CD4-positive, alpha-beta T cell (primary cell): ENCODE data around the gene GANAB. TPM values are rescaled to one million over a fixed set of nuclear protein-coding genes. Genes with fewer than 3 reads are reported as not detected.

Experiments used
- ATAC-seq: fragments of 200-7000 bp; cut with Tn5 transposase; one replicate; pipeline ENCODE4 v1.10.0; 2022; ENCODE audit warnings: mild to moderate bottlenecking; ENCODE audit not compliant: poor library complexity
- CTCF ChIA-PET: fragments of 350-600 bp; sonication (Branson Sonifier 250); formaldehyde crosslinking; loops from one replicate; lab custom pipeline; 2021; ENCODE audit warnings: antibody characterized with exemption, inconsistent platforms; lab: Charles Lee
- POLR2A ChIA-PET: fragments of 350-600 bp; sonication (Branson Sonifier 250); formaldehyde crosslinking; loops from one replicate; lab custom pipeline; 2021; ENCODE audit warnings: antibody characterized with exemption, inconsistent platforms; lab: Charles Lee
- DNase-seq, 14 experiments: peaks; one replicate each; pipeline ENCODE4 v3.0.0-alpha.2; 2013 to 2020; ENCODE audit warnings: mixed read lengths in 2 of 14
- H3K27ac ChIP-seq, 2 donors: one replicate each; pipeline versions ENCODE4 v1.5.1 to v1.7.0; 2013; ENCODE audit warnings: low read length in 2 of 2, low read depth in 1 of 2, mild to moderate bottlenecking in 1 of 2
- H3K27me3 ChIP-seq, 2 experiments: 1 replicate in 1 of 2; 2 replicates in 1 of 2; pipeline versions ENCODE4 v1.6.1 to v1.7.0; 2013; ENCODE audit warnings: low read length in 2 of 2, control low read depth in 1 of 2, mild to moderate bottlenecking in 1 of 2, moderate library complexity in 1 of 2; ENCODE audit not compliant: insufficient read depth in 2 of 2, control insufficient read depth in 1 of 2
- H3K36me3 ChIP-seq: one replicate; pipeline ENCODE4 v1.6.1; 2013; ENCODE audit warnings: low read length, control low read depth; ENCODE audit not compliant: insufficient read depth
- H3K4me1 ChIP-seq: one replicate; pipeline ENCODE4 v1.6.1; 2013; ENCODE audit warnings: low read length, control low read depth; ENCODE audit not compliant: insufficient read depth
- H3K4me3 ChIP-seq: one replicate; pipeline ENCODE4 v1.5.1; 2013; ENCODE audit warnings: mild to moderate bottlenecking, low read length, moderate library complexity
- H3K9me3 ChIP-seq, 2 experiments: 1 replicate in 1 of 2; 2 replicates in 1 of 2; pipeline versions ENCODE4 v1.6.1 to v1.7.0; 2013; ENCODE audit warnings: low read length in 2 of 2, mild to moderate bottlenecking in 2 of 2, control low read depth in 1 of 2, moderate library complexity in 1 of 2; ENCODE audit not compliant: control insufficient read depth in 1 of 2, insufficient read depth in 1 of 2
- H3K27ac Mint-ChIP-seq: one replicate; pipeline ENCODE4 v1.8.0; 2020; ENCODE audit warnings: mixed read lengths
- H3K27me3 Mint-ChIP-seq: one replicate; pipeline ENCODE4 v1.8.0; 2021; ENCODE audit warnings: mixed read lengths
- H3K36me3 Mint-ChIP-seq: one replicate; pipeline ENCODE4 v1.8.0; 2021; ENCODE audit warnings: low read depth, mixed read lengths
- H3K4me1 Mint-ChIP-seq: one replicate; pipeline ENCODE4 v1.8.0; 2021; ENCODE audit warnings: low read depth, mixed read lengths
- H3K4me3 Mint-ChIP-seq: one replicate; pipeline ENCODE4 v1.8.0; 2020; ENCODE audit warnings: mild to moderate bottlenecking, mixed read lengths
- H3K9me3 Mint-ChIP-seq: one replicate; pipeline ENCODE4 v1.8.0; 2020; ENCODE audit warnings: mixed read lengths
- intact Hi-C, 2 experiments: fragments of 100-400 bp; cut with DNase I in 1 of 2; cut with micrococcal nuclease in 1 of 2; formaldehyde crosslinking; loops; one replicate each; pipeline versions ENCODE4 v1.15.1 to v1.9.0; 2023 to 2025; cut with DNase I, micrococcal nuclease
- total RNA-seq, 174 experiments: library from RNA in 2 of 174; stranded (reverse) in 2 of 174; gene quantifications; one replicate each; pipeline ENCODE4 v1.2.3 and lab custom pipeline; 2021 to 2026
- TF ChIP-seq, protein P1 (sequence below): fragments of 200-600 bp; IDR thresholded peaks from one replicate; pipeline ENCODE4 v1.8.0; 2022; ENCODE audit warnings: antibody characterized with exemption, mild to moderate bottlenecking

The GANAB gene
- total RNA-seq, 2 experiments from 2014 or later = 181 to 182 TPM

DNA sequence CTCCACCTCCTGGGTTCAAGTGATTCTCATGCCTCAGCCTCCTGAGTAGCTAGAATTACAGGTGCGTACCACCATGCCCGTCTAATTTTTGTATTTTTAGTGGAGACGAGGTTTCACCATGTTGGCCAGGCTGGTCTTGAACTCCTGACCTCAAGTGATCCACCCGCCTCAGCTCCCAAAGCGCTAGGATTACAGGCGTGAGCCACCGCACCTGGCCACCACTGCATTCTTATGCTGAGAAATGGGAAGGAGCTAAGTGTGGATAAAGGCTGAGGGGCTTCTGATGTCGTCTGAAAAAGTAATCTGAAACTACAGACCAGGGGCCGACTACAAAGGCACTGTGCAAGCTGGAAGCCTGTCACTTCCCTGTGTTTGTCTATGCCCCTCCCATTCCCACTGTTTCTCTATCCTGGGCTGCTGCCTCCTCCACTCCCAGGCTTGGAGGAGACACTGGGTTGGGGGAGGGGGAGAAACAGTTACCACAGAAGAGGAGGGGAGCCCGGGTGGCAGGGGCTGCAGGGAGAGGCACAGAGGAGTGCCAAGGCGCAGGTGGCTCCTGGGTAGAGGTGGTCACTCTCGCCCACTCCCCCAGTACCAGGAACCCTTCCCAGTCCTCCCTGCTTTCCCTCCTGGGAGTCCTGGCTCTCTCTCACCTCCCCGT is 41.8 kb downstream of the GANAB start:
- H3K36me3 ChIP-seq = peaks cover 61% of the 10 kb centered on the region
- peaks cover 50% of the 10 kb centered on the region for H3K4me1 Mint-ChIP-seq
- no peaks in the 10 kb centered on the region for H3K27me3 ChIP-seq
- H3K4me1 ChIP-seq = peaks cover 39% of the 10 kb centered on the region
- POLR2A ChIA-PET = interaction anchor here (1.1 kb wide), 2 partner anchors 250 to 277 kb away, joined by 3 read pairs; partner anchors contain the start of gene SLC3A2
- TF ChIP-seq, protein P1, sequence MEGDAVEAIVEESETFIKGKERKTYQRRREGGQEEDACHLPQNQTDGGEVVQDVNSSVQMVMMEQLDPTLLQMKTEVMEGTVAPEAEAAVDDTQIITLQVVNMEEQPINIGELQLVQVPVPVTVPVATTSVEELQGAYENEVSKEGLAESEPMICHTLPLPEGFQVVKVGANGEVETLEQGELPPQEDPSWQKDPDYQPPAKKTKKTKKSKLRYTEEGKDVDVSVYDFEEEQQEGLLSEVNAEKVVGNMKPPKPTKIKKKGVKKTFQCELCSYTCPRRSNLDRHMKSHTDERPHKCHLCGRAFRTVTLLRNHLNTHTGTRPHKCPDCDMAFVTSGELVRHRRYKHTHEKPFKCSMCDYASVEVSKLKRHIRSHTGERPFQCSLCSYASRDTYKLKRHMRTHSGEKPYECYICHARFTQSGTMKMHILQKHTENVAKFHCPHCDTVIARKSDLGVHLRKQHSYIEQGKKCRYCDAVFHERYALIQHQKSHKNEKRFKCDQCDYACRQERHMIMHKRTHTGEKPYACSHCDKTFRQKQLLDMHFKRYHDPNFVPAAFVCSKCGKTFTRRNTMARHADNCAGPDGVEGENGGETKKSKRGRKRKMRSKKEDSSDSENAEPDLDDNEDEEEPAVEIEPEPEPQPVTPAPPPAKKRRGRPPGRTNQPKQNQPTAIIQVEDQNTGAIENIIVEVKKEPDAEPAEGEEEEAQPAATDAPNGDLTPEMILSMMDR = no peak
- H3K27ac ChIP-seq = no peak overlapping the region
- no peaks in the 10 kb centered on the region for H3K27me3 Mint-ChIP-seq
- DNase-seq = no peak
- no peak overlapping the region for H3K4me3 Mint-ChIP-seq
- H3K9me3 ChIP-seq = no peaks in the 10 kb centered on the region
- no peak overlapping the region for H3K4me3 ChIP-seq
- H3K36me3 Mint-ChIP-seq = peaks cover 74% of the 10 kb centered on the region
- no peaks in the 10 kb centered on the region for H3K9me3 Mint-ChIP-seq
- no peak overlapping the region for H3K27ac Mint-ChIP-seq
- intact Hi-C loops = loop anchor here in 1 of 2 experiments (10.0 kb wide), 1 partner anchor 160 kb away; the partner anchor contains the start of gene POLR2G
- ATAC-seq = no peak
- CTCF ChIA-PET = no interaction called here

GRCh38 chr11:62603776-62604299 is 42.6 kb downstream of the GANAB start:
- Mint-ChIP-seq H3K36me3 (peaks cover 76% of the 10 kb centered on the region), H3K27ac (peak overlapping the region; percentile 35), H3K27me3 (no peaks in the 10 kb centered on the region), H3K4me3 (peak overlapping the region; percentile 88), H3K9me3 (no peaks in the 10 kb centered on the region), H3K4me1 (peaks cover 53% of the 10 kb centered on the region)
- DNase-seq = no peak
- no peak for ATAC-seq
- ChIA-PET CTCF (no interaction called here), POLR2A (interaction anchor here (1.1 to 1.4 kb wide), 2 partner anchors 61 to 278 kb away, joined by 3 to 4 read pairs; partner anchors contain the start of genes C11orf98, CSKMT and SLC3A2)
- Histone ChIP-seq H3K4me3 (no peak overlapping the region), H3K4me1 (peaks cover 39% of the 10 kb centered on the region), H3K9me3 (no peaks in the 10 kb centered on the region), H3K27me3 (no peaks in the 10 kb centered on the region), H3K27ac (no peak overlapping the region), H3K36me3 (peaks cover 55% of the 10 kb centered on the region)
- intact Hi-C loops = loop anchor here in 1 of 2 experiments (10.0 kb wide), 1 partner anchor 161 kb away; the partner anchor contains the start of gene POLR2G
- TF ChIP-seq, protein P1 = no peak

- ChIA-PET CTCF (no interaction called here), POLR2A (interaction anchor here (0.7 to 2.8 kb wide), 3 partner anchors 9 to 184 kb away, joined by 3 to 12 read pairs (median 4); partner anchors contain the start of genes C11orf98, CSKMT and TMEM179B)
- Mint-ChIP-seq H3K9me3 (no peaks in the 10 kb centered on the region), H3K4me1 (peaks cover 57% of the 10 kb centered on the region), H3K27me3 (no peaks in the 10 kb centered on the region), H3K27ac (peak overlapping the region; percentile 35), H3K4me3 (peak overlapping the region; percentile 88), H3K36me3 (peaks cover 76% of the 10 kb centered on the region)
- no peaks in the 10 kb centered on the region for H3K27me3 ChIP-seq
- ATAC-seq = no peak
- no peaks in the 10 kb centered on the region for H3K9me3 ChIP-seq
- H3K27ac ChIP-seq = no peak overlapping the region
- DNase-seq = no peak
- peaks cover 55% of the 10 kb centered on the region for H3K36me3 ChIP-seq
- H3K4me1 ChIP-seq = peaks cover 39% of the 10 kb centered on the region
- H3K4me3 ChIP-seq = no peak overlapping the region
- TF ChIP-seq, protein P1 = no peak
- intact Hi-C loops = loop anchor here in 1 of 2 experiments (10.0 kb wide), 1 partner anchor 162 kb away; the partner anchor contains the start of gene POLR2G
Measured at GRCh38 chr11:62603072-62603408, 43.4 kb downstream of the GANAB start.
